ENCODE results near the gene RPAIN. TPM values are rescaled to one million over a fixed set of nuclear protein-coding genes. Genes with fewer than 3 reads are reported as not detected.

RPAIN gene
- total and polyA plus RNA-seq, 2 of the 13 experiments (the other 11 are each of a cell fraction or from before 2014, with no cell fraction given): 42.1 to 58.5 TPM

GRCh38 chr17:5419356-5419958, 525 bp upstream of the RPAIN start, which contains the start of gene NUP88 (continued):
- TF ChIP-seq ZNF317 (CRISPR knock-in tag; IDR thresholded peaks at IDR 0.05) (no peak), ZNF792 (CRISPR knock-in tag; IDR thresholded peaks at IDR 0.05) (0 out of 2 replicates have a peak, but pooled peaks have one; percentile 12), ZNF557 (CRISPR knock-in tag; IDR thresholded peaks at IDR 0.05) (no peak), HOXA7 (CRISPR knock-in tag; IDR thresholded peaks at IDR 0.05) (no peak), ZBTB42 (CRISPR knock-in tag; IDR thresholded peaks at IDR 0.05) (0 out of 2 replicates have a peak, but pooled peaks have one; percentile 56), POLR2G (IDR thresholded peaks at IDR 0.05; ENCODE audit: low read depth, low read length) (peak; percentile 82), FOXJ3 (CRISPR knock-in tag; IDR thresholded peaks at IDR 0.05; ENCODE audit: borderline replicate concordance) (no peak; the same call in 1 of the 2 replicates), TFDP1 (CRISPR knock-in tag; IDR thresholded peaks at IDR 0.05; ENCODE audit: borderline replicate concordance) (peak; percentile 89; the same call in 1 of the 2 replicates), TEF (CRISPR knock-in tag; IDR thresholded peaks at IDR 0.05) (no peak), ZMAT5 (CRISPR knock-in tag; IDR thresholded peaks at IDR 0.05; ENCODE audit: borderline replicate concordance, low read depth) (no peak), RFXAP (CRISPR knock-in tag; IDR thresholded peaks at IDR 0.05; ENCODE audit: borderline replicate concordance) (peak; percentile 46; the same call in 1 of the 2 replicates), ELF1 (CRISPR knock-in tag; IDR thresholded peaks at IDR 0.05) (peak; percentile 84; the same call in 1 of the 2 replicates), ZHX1 (CRISPR knock-in tag; IDR thresholded peaks at IDR 0.05; ENCODE audit: low read depth) (no peak; the same call in 1 of the 2 replicates), UBTF (CRISPR knock-in tag; IDR thresholded peaks at IDR 0.05) (peak; percentile 81), ZBTB4 (CRISPR knock-in tag; IDR thresholded peaks at IDR 0.05; ENCODE audit: borderline replicate concordance) (no peak), ZBTB7A (CRISPR knock-in tag; IDR thresholded peaks at IDR 0.05) (no peak), ARHGAP35 (CRISPR knock-in tag; IDR thresholded peaks at IDR 0.05; ENCODE audit: borderline replicate concordance) (0 out of 2 replicates have a peak, but pooled peaks have one; percentile 28), ZNF564 (CRISPR knock-in tag; IDR thresholded peaks at IDR 0.05) (peak; percentile 54)
